ENCODE results near the gene TEDDM1.

The TEDDM1 gene

GRCh38 chr1:182406012-182406411 lies 5.5 kb upstream of the TEDDM1 start:
- DNase-seq (ENCODE audit: low read depth, low spot score): no peak

GRCh38 chr1:182405578-182405977 lies 5.1 kb upstream of the TEDDM1 start:
- DNase-seq (ENCODE audit: low read depth, low spot score): no peak

GRCh38 chr1:182404781-182405180 lies 4.3 kb upstream of the TEDDM1 start:
- DNase-seq (ENCODE audit: low read depth, low spot score): no peak

- DNase-seq (ENCODE audit: low read depth, low spot score): no peak
Observed at GRCh38 chr1:182397653-182398393, 2.6 kb downstream of the TEDDM1 start.

GRCh38 chr1:182395906-182396305 lies 4.6 kb downstream of the TEDDM1 start:
- DNase-seq (ENCODE audit: low read depth, low spot score): no peak

GRCh38 chr1:182394055-182394775 lies 6.3 kb downstream of the TEDDM1 start:
- no peak for DNase-seq (ENCODE audit: low read depth, low spot score)

GRCh38 chr1:182392050-182393028 lies 8.1 kb downstream of the TEDDM1 start:
- DNase-seq (ENCODE audit: low read depth, low spot score): peak; percentile 78

GRCh38 chr1:182391362-182392049 lies 9.0 kb downstream of the TEDDM1 start, which contains the start of gene GLUL:
Gene GLUL (minus strand): TSS chr1:182391790. CDS start chr1:182388737, 3,053 bp downstream.
- peak; percentile 98 for DNase-seq (ENCODE audit: low read depth, low spot score)

- DNase-seq (ENCODE audit: low read depth, low spot score): no peak
Observed at GRCh38 chr1:182391028-182391361, 9.5 kb downstream of the TEDDM1 start.

GRCh38 chr1:182389619-182390047 lies 10.8 kb downstream of the TEDDM1 start:
- DNase-seq (ENCODE audit: low read depth, low spot score): no peak

- no peak for DNase-seq (ENCODE audit: low read depth, low spot score)
Observed at GRCh38 chr1:182388392-182389134, 11.9 kb downstream of the TEDDM1 start.

- no peak for DNase-seq (ENCODE audit: low read depth, low spot score)
Observed at GRCh38 chr1:182387566-182387965, 12.9 kb downstream of the TEDDM1 start.

GRCh38 chr1:182386980-182387379 lies 13.5 kb downstream of the TEDDM1 start:
- DNase-seq (ENCODE audit: low read depth, low spot score): no peak

GRCh38 chr1:182385885-182386853 lies 14.3 kb downstream of the TEDDM1 start:
- no peak for DNase-seq (ENCODE audit: low read depth, low spot score)

GRCh38 chr1:182384387-182384960 lies 16.0 kb downstream of the TEDDM1 start:
- no peak for DNase-seq (ENCODE audit: low read depth, low spot score)

GRCh38 chr1:182383934-182384333 lies 16.5 kb downstream of the TEDDM1 start:
- no peak for DNase-seq (ENCODE audit: low read depth, low spot score)

GRCh38 chr1:182383037-182383661 lies 17.3 kb downstream of the TEDDM1 start:
- no peak for DNase-seq (ENCODE audit: low read depth, low spot score)

GRCh38 chr1:182381962-182382819 lies 18.3 kb downstream of the TEDDM1 start:
- no peak for DNase-seq (ENCODE audit: low read depth, low spot score)

Measured in ELF-1 (cell line).